H9 (cell line): ENCODE data around the gene LPCAT4. TPM values are rescaled to one million over a fixed set of nuclear protein-coding genes. Genes with fewer than 3 reads are reported as not detected.

Experiments
- DNase-seq: peaks from one replicate; pipeline ENCODE4 v3.0.0-alpha.2; 2017
- H2AFZ ChIP-seq: one replicate; pipeline ENCODE4 v1.6.1; 2013; ENCODE audit warnings: mild to moderate bottlenecking, low read length, control low read depth, moderate library complexity
- H2AK5ac ChIP-seq: 2 replicates; pipeline ENCODE4 v1.6.1; 2013; ENCODE audit warnings: low read length, control low read depth, mixed read lengths; ENCODE audit not compliant: insufficient read length
- H2BK120ac ChIP-seq: one replicate; pipeline ENCODE4 v1.6.1; 2013; ENCODE audit warnings: low read depth, mild to moderate bottlenecking, low read length, control low read depth, inconsistent platforms; ENCODE audit not compliant: poor library complexity, severe bottlenecking
- H2BK12ac ChIP-seq: 2 replicates; pipeline ENCODE4 v1.6.1; 2013; ENCODE audit warnings: low read length, control low read depth, mixed read lengths, low read depth; ENCODE audit not compliant: insufficient read length
- H2BK15ac ChIP-seq: 2 replicates; pipeline ENCODE4 v1.6.1; 2013; ENCODE audit warnings: low read depth, low read length, control low read depth
- H2BK20ac ChIP-seq: one replicate; pipeline ENCODE4 v1.6.1; 2013; ENCODE audit warnings: low read depth, mild to moderate bottlenecking, low read length, control low read depth, inconsistent platforms; ENCODE audit not compliant: poor library complexity, severe bottlenecking
- H2BK5ac ChIP-seq: 2 replicates; pipeline ENCODE4 v1.6.1; 2013; ENCODE audit warnings: low read length, control low read depth, mixed read lengths; ENCODE audit not compliant: insufficient read length
- H3K14ac ChIP-seq: 2 replicates; pipeline ENCODE4 v1.6.1; 2013; ENCODE audit warnings: low read length, control low read depth; ENCODE audit not compliant: insufficient read depth
- H3K18ac ChIP-seq: 2 replicates; pipeline ENCODE4 v1.6.1; 2013; ENCODE audit warnings: low read depth, mild to moderate bottlenecking, mixed read lengths, low read length, control low read depth; ENCODE audit not compliant: insufficient read length
- H3K23ac ChIP-seq: 2 replicates; pipeline ENCODE4 v1.6.1; 2013; ENCODE audit warnings: low read length, control low read depth, mixed read lengths, low read depth; ENCODE audit not compliant: insufficient read length
- H3K23me2 ChIP-seq: 2 replicates; pipeline ENCODE4 v1.6.1; 2013; ENCODE audit warnings: low read depth, mild to moderate bottlenecking, mixed read lengths, low read length, control low read depth; ENCODE audit not compliant: insufficient read length, poor library complexity, severe bottlenecking
- H3K27ac ChIP-seq: 2 replicates; pipeline ENCODE4 v1.5.1; 2013; ENCODE audit warnings: low read length, control low read depth, mixed read lengths, low read depth; ENCODE audit not compliant: insufficient read length
- H3K27me3 ChIP-seq: 2 replicates; pipeline ENCODE4 v1.6.1; 2013; ENCODE audit warnings: low read length, control low read depth, inconsistent platforms; ENCODE audit not compliant: insufficient read depth
- H3K4ac ChIP-seq: 2 replicates; pipeline ENCODE4 v1.6.1; 2013; ENCODE audit warnings: low read depth, mild to moderate bottlenecking, control low read depth, inconsistent platforms, low read length, moderate library complexity
- H3K4me1 ChIP-seq: 2 replicates; pipeline ENCODE4 v1.6.1; 2013; ENCODE audit warnings: low read length, control low read depth, inconsistent platforms; ENCODE audit not compliant: insufficient read depth
- H3K4me2 ChIP-seq: 2 replicates; pipeline ENCODE4 v1.6.1; 2013; ENCODE audit warnings: low read length, control low read depth, mixed read lengths; ENCODE audit not compliant: insufficient read length, insufficient read depth
- H3K56ac ChIP-seq: 2 replicates; pipeline ENCODE4 v1.6.1; 2013; ENCODE audit warnings: low read depth, mild to moderate bottlenecking, mixed read lengths, low read length, control low read depth; ENCODE audit not compliant: insufficient read length
- H3K79me1 ChIP-seq: 2 replicates; pipeline ENCODE4 v1.6.1; 2013; ENCODE audit warnings: low read depth, mild to moderate bottlenecking, moderate library complexity, low read length, control low read depth, inconsistent platforms; ENCODE audit not compliant: insufficient read depth, poor library complexity, severe bottlenecking
- H3K79me2 ChIP-seq: 2 replicates; pipeline ENCODE4 v1.6.1; 2013; ENCODE audit warnings: low read length, control low read depth, inconsistent platforms; ENCODE audit not compliant: insufficient read depth
- H3K9ac ChIP-seq: 2 replicates; pipeline ENCODE4 v1.6.1; 2013; ENCODE audit warnings: low read length, control low read depth, mixed read lengths; ENCODE audit not compliant: insufficient read length; ENCODE audit errors: extremely low read depth
- H3K9me3 ChIP-seq: one replicate; pipeline ENCODE4 v1.6.1; 2013; ENCODE audit warnings: low read depth, low read length, inconsistent platforms; ENCODE audit not compliant: control insufficient read depth
- H3T11ph ChIP-seq: one replicate; pipeline ENCODE4 v1.6.1; 2013; ENCODE audit warnings: mild to moderate bottlenecking, low read length, control low read depth, inconsistent platforms
- H4K20me1 ChIP-seq: one replicate; pipeline ENCODE4 v1.6.1; 2013; ENCODE audit not compliant: control insufficient read depth, insufficient read length, insufficient read depth
- H4K5ac ChIP-seq: 2 replicates; pipeline ENCODE4 v1.6.1; 2013; ENCODE audit warnings: low read depth, mild to moderate bottlenecking, mixed read lengths, low read length, control low read depth; ENCODE audit not compliant: insufficient read length
- H4K8ac ChIP-seq: replicated peaks from 2 replicates; pipeline ENCODE4 v1.6.1; 2013; ENCODE audit warnings: low read length, control low read depth, mixed read lengths, low read depth; ENCODE audit not compliant: insufficient read length
- H4K91ac ChIP-seq: 2 replicates; pipeline ENCODE4 v1.6.1; 2013; ENCODE audit warnings: low read depth, mild to moderate bottlenecking, moderate library complexity, mixed read lengths, low read length, control low read depth; ENCODE audit not compliant: insufficient read length
- H3K27ac Mint-ChIP-seq, 3 experiments: 2 replicates in 2 of 3; 3 replicates in 1 of 3; pipeline ENCODE4 v1.8.0; 2020 to 2021; ENCODE audit warnings: mixed read lengths in 3 of 3, mild to moderate bottlenecking in 1 of 3, moderate library complexity in 1 of 3
- H3K27me3 Mint-ChIP-seq: 2 replicates; pipeline ENCODE4 v1.8.0; 2021; ENCODE audit warnings: low read depth, mild to moderate bottlenecking, moderate library complexity, mixed read lengths
- H3K36me3 Mint-ChIP-seq, 3 experiments: 2 replicates in 2 of 3; 3 replicates in 1 of 3; pipeline ENCODE4 v1.8.0; 2020 to 2021; ENCODE audit warnings: low read depth in 3 of 3, mixed read lengths in 3 of 3; ENCODE audit not compliant: insufficient read depth in 1 of 3
- H3K4me1 Mint-ChIP-seq, 2 experiments: 2 replicates each; pipeline ENCODE4 v1.8.0; 2020; ENCODE audit warnings: mixed read lengths in 2 of 2
- H3K4me3 Mint-ChIP-seq, 2 experiments: 2 replicates in 1 of 2; 3 replicates in 1 of 2; pipeline ENCODE4 v1.8.0; 2020 to 2021; ENCODE audit warnings: mild to moderate bottlenecking in 2 of 2, mixed read lengths in 2 of 2, moderate library complexity in 1 of 2
- H3K9me3 Mint-ChIP-seq, 2 experiments: 2 replicates in 1 of 2; 3 replicates in 1 of 2; pipeline ENCODE4 v1.8.0; 2020; ENCODE audit warnings: mild to moderate bottlenecking in 2 of 2, mixed read lengths in 2 of 2, moderate library complexity in 1 of 2
- WGBS: extraction: QIAGEN DNeasy Blood & Tissue Kit; methylation state at CpG from one replicate; pipeline ENCODE4 v1.1.7; 2013; ENCODE audit warnings: missing lambda C conversion rate, low lambda C conversion rate, mixed read lengths; ENCODE audit not compliant: insufficient read length; ENCODE audit errors: extremely low coverage; 5-methylcytosine and 5-hydroxymethylcytosine counted together
- total RNA-seq: library from RNA; stranded (reverse); gene quantifications from 2 replicates; pipeline ENCODE4 v1.2.1, GENCODE V29; 2021
- TF ChIP-seq, protein P1 (sequence below): fragments of 200-600 bp; sonication (generic); conservative IDR thresholded peaks from 3 replicates; pipeline ENCODE4 v1.8.0; 2021; ENCODE audit warnings: antibody characterized with exemption, mild to moderate bottlenecking

LPCAT4 gene
- total RNA-seq, 1 experiment from 2014 or later, result 71.1 TPM

DNA sequence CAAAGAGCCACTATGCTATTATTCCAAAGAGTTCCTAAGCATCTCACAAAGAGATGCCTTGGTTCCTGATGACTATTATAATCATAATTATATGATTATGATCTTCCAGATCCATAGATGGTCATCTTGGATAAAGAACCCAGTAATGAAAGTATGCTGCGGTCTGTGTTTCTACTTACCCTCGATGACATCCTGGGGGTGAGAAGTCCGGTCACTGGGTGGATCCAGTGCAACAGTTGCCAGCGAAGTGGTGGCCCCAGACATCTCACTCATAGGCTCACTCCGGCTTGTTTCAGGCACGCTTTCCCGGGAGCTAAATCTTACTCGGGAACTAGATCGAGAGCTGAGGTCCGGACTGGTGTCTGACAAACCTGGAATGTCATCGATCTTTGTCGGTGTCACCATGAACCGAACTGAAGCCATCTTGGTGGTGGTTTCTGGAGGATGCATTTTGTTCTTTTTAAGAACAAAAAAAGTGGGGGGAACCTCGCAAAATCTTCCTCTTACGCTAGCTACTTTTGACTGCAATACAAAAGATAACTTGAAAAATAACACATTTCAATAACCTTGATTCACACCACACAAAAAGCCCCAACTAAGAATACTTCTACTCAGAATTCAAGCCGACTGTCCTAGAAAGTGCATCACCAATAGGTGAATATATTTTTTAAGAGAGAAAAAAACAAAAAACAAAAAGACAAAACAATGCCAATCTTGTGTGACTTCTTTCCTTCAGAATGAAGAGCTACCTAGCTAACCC, 30.6 kb downstream of the LPCAT4 start:
- no peak overlapping the region for H3K18ac ChIP-seq
- H2BK20ac ChIP-seq, result no peak overlapping the region
- no peak overlapping the region for H2AFZ ChIP-seq
- H4K8ac ChIP-seq, result no peak overlapping the region
- DNase-seq, result no peak
- H3K14ac ChIP-seq, result no peak overlapping the region
- no peaks in the 10 kb centered on the region for H3K9me3 ChIP-seq
- H4K20me1 ChIP-seq, result no peaks in the 10 kb centered on the region
- H2BK15ac ChIP-seq, result no peak overlapping the region
- H3K4me1 ChIP-seq, result no peaks in the 10 kb centered on the region
- H2BK12ac ChIP-seq, result no peak overlapping the region
- no peak overlapping the region for H2AK5ac ChIP-seq
- no peak overlapping the region for H3K27ac ChIP-seq
- H3K4ac ChIP-seq, result no peak overlapping the region
- peak overlapping the region; percentile 81 to 96 for H3K4me3 Mint-ChIP-seq
- H4K91ac ChIP-seq, result no peak overlapping the region
- no peak overlapping the region for H2BK5ac ChIP-seq
- H3K9ac ChIP-seq, result no peak overlapping the region
- H3K23me2 ChIP-seq, result peaks cover 7% of the 10 kb centered on the region
- peaks cover 5% of the 10 kb centered on the region; the same call in 1 of the 2 replicates for H3K27me3 Mint-ChIP-seq
- H3K36me3 Mint-ChIP-seq, result peaks cover 16 to 17% (median 17%) of the 10 kb centered on the region in 3 experiments
- peak overlapping the region in 1 of 3 experiments; percentile 63; a peak in 1 of 7 replicates for H3K27ac Mint-ChIP-seq
- no peak overlapping the region for H3K56ac ChIP-seq
- TF ChIP-seq, protein P1, sequence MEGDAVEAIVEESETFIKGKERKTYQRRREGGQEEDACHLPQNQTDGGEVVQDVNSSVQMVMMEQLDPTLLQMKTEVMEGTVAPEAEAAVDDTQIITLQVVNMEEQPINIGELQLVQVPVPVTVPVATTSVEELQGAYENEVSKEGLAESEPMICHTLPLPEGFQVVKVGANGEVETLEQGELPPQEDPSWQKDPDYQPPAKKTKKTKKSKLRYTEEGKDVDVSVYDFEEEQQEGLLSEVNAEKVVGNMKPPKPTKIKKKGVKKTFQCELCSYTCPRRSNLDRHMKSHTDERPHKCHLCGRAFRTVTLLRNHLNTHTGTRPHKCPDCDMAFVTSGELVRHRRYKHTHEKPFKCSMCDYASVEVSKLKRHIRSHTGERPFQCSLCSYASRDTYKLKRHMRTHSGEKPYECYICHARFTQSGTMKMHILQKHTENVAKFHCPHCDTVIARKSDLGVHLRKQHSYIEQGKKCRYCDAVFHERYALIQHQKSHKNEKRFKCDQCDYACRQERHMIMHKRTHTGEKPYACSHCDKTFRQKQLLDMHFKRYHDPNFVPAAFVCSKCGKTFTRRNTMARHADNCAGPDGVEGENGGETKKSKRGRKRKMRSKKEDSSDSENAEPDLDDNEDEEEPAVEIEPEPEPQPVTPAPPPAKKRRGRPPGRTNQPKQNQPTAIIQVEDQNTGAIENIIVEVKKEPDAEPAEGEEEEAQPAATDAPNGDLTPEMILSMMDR, result no peak
- H3K79me2 ChIP-seq, result no peaks in the 10 kb centered on the region; the same call in 1 of the 2 replicates
- H3K9me3 Mint-ChIP-seq, result no peaks in the 10 kb centered on the region
- H3K4me2 ChIP-seq, result peak overlapping the region; percentile 76
- WGBS, result no CpG with 5 or more reads among the region's 16 CpGs
- no peak overlapping the region for H3T11ph ChIP-seq
- no peaks in the 10 kb centered on the region for H3K79me1 ChIP-seq
- no peaks in the 10 kb centered on the region for H3K27me3 ChIP-seq
- no peak overlapping the region for H4K5ac ChIP-seq
- no peak overlapping the region for H3K23ac ChIP-seq
- H3K4me1 Mint-ChIP-seq, result peaks cover 7 to 8% of the 10 kb centered on the region in 2 experiments
- H2BK120ac ChIP-seq, result no peak overlapping the region
